DOHH2 (cell line): ENCODE measurements around the gene CD2BP2.

Experiments
- H3F3A ChIP-seq: fragments of 200-600 bp; sonication (generic), shearing (Covaris generic); 2 replicates; pipeline ENCODE4 v1.6.0; 2016; ENCODE audit warnings: antibody characterized with exemption, mild to moderate bottlenecking; ENCODE audit not compliant: control insufficient read depth, insufficient read depth
- H3K27ac ChIP-seq: fragments of 200-600 bp; sonication (generic); 2 replicates; pipeline ENCODE4 v1.5.1; 2014; ENCODE audit warnings: low read depth, mild to moderate bottlenecking, low read length, moderate library complexity
- H3K27me3 ChIP-seq: fragments of 200-600 bp; sonication (generic); 2 replicates; pipeline ENCODE4 v1.6.1; 2014; ENCODE audit warnings: mild to moderate bottlenecking, low read length, mixed read lengths; ENCODE audit not compliant: control insufficient read depth
- H3K36me3 ChIP-seq: fragments of 200-600 bp; sonication (generic); 2 replicates; pipeline ENCODE4 v1.6.1; 2014; ENCODE audit warnings: mild to moderate bottlenecking, low read length, moderate library complexity, mixed read lengths; ENCODE audit not compliant: control insufficient read depth
- H3K4me1 ChIP-seq: fragments of 200-600 bp; sonication (generic); 2 replicates; pipeline ENCODE4 v1.6.1; 2014; ENCODE audit warnings: mild to moderate bottlenecking, low read length, mixed read lengths; ENCODE audit not compliant: control insufficient read depth
- H3K4me2 ChIP-seq: fragments of 200-600 bp; sonication (generic); 2 replicates; pipeline ENCODE4 v1.6.0; 2014; ENCODE audit warnings: mild to moderate bottlenecking, low read length, moderate library complexity
- H3K4me3 ChIP-seq: fragments of 200-600 bp; sonication (generic); 2 replicates; pipeline ENCODE4 v1.5.1; 2014; ENCODE audit warnings: mild to moderate bottlenecking, low read length, mixed read lengths
- H3K79me2 ChIP-seq: fragments of 200-600 bp; sonication (generic); 2 replicates; pipeline ENCODE4 v1.6.1; 2014; ENCODE audit warnings: mild to moderate bottlenecking, low read length, mixed read lengths; ENCODE audit not compliant: control insufficient read depth
- H3K9me2 ChIP-seq: fragments of 200-600 bp; sonication (generic); replicated peaks from 2 replicates; pipeline ENCODE4 v1.6.1; 2014; ENCODE audit warnings: mild to moderate bottlenecking, low read length, mixed read lengths; ENCODE audit not compliant: control insufficient read depth
- H3K9me3 ChIP-seq: fragments of 200-600 bp; sonication (generic); 2 replicates; pipeline ENCODE4 v1.6.1; 2014; ENCODE audit warnings: antibody characterized with exemption, low read length, mixed read lengths; ENCODE audit not compliant: control insufficient read depth, insufficient read depth
- H4K20me1 ChIP-seq: fragments of 200-600 bp; sonication (generic); 2 replicates; pipeline ENCODE4 v1.6.0; 2014; ENCODE audit warnings: low read depth, mild to moderate bottlenecking, antibody characterized with exemption, low read length, moderate library complexity; ENCODE audit not compliant: control insufficient read depth, insufficient read depth
- CTCF ChIP-seq: fragments of 200-600 bp; sonication (generic); IDR thresholded peaks from one replicate; pipeline ENCODE4 v1.5.1; 2014; ENCODE audit warnings: antibody characterized with exemption, mild to moderate bottlenecking, low read depth, low read length; ENCODE audit not compliant: poor library complexity, severe bottlenecking
- EZH2phosphoT487 ChIP-seq: fragments of 200-600 bp; sonication (generic); IDR thresholded peaks from 2 replicates; pipeline ENCODE4 v1.6.1; 2017; ENCODE audit warnings: borderline replicate concordance, mild to moderate bottlenecking, antibody characterized with exemption, low read length, moderate library complexity, mixed read lengths

Gene CD2BP2

GRCh38 chr16:30350134-30350871 is 4.8 kb downstream of the CD2BP2 start:
- no peak for TF ChIP-seq EZH2phosphoT487
- TF ChIP-seq CTCF, result no peak
- H3K27ac ChIP-seq, result peak overlapping the region; percentile 93

GRCh38 chr16:30349675-30350074 is 5.4 kb downstream of the CD2BP2 start:
- Histone ChIP-seq H4K20me1 (no peaks in the 10 kb centered on the region), H3F3A (peaks cover 35% of the 10 kb centered on the region), H3K79me2 (peaks cover 44% of the 10 kb centered on the region), H3K4me1 (peaks cover 68% of the 10 kb centered on the region), H3K36me3 (peaks cover 59% of the 10 kb centered on the region), H3K9me3 (no peaks in the 10 kb centered on the region), H3K27me3 (no peaks in the 10 kb centered on the region), H3K27ac (peak overlapping the region; percentile 93), H3K4me2 (peak overlapping the region; percentile 78), H3K4me3 (peak overlapping the region; percentile 57), H3K9me2 (no peaks in the 10 kb centered on the region)
- no peak for TF ChIP-seq EZH2phosphoT487
- TF ChIP-seq CTCF, result no peak

More at GRCh38 chr16:30350134-30350871, 4.8 kb downstream of the CD2BP2 start:
- Histone ChIP-seq H3F3A (peaks cover 35% of the 10 kb centered on the region), H3K4me3 (peak overlapping the region; percentile 57), H3K36me3 (peaks cover 63% of the 10 kb centered on the region), H3K79me2 (peaks cover 48% of the 10 kb centered on the region), H3K9me2 (no peaks in the 10 kb centered on the region), H3K27me3 (no peaks in the 10 kb centered on the region), H4K20me1 (no peaks in the 10 kb centered on the region), H3K4me1 (peaks cover 69% of the 10 kb centered on the region), H3K4me2 (peak overlapping the region; percentile 78), H3K9me3 (no peaks in the 10 kb centered on the region)

- peaks cover 72% of the 10 kb centered on the region for H3K4me1 ChIP-seq
These were observed 6.2 kb downstream of the CD2BP2 start for GRCh38 chr16:30348929-30349328.

More at GRCh38 chr16:30348929-30349328, 6.2 kb downstream of the CD2BP2 start:
- no peaks in the 10 kb centered on the region for H3K27me3 ChIP-seq
- TF ChIP-seq CTCF, result no peak
- no peak for TF ChIP-seq EZH2phosphoT487
- H3K9me3 ChIP-seq, result no peaks in the 10 kb centered on the region
- H3K79me2 ChIP-seq, result peaks cover 36% of the 10 kb centered on the region
- peak overlapping the region; percentile 78 for H3K4me2 ChIP-seq
- peak overlapping the region; percentile 57 for H3K4me3 ChIP-seq
- peaks cover 54% of the 10 kb centered on the region for H3K36me3 ChIP-seq
- H3K9me2 ChIP-seq, result no peaks in the 10 kb centered on the region
- H3F3A ChIP-seq, result peaks cover 38% of the 10 kb centered on the region
- peak overlapping the region; percentile 93 for H3K27ac ChIP-seq
- no peaks in the 10 kb centered on the region for H4K20me1 ChIP-seq
